GM18502 (cell line): ENCODE measurements around the gene TANK.
"Not testable (repeated sequence)": the region's sequence is repeated elsewhere in the genome, so short reads cannot be mapped to it uniquely, and the experiment has no call there.

ENCODE experiments used
- ATAC-seq: cut with Tn5 transposase; IDR thresholded peaks from one replicate; pipeline ENCODE4 v1.9.1; 2021; ENCODE audit warnings: mild to moderate bottlenecking; ENCODE audit not compliant: unreplicated experiment, poor library complexity

The TANK gene

DNA sequence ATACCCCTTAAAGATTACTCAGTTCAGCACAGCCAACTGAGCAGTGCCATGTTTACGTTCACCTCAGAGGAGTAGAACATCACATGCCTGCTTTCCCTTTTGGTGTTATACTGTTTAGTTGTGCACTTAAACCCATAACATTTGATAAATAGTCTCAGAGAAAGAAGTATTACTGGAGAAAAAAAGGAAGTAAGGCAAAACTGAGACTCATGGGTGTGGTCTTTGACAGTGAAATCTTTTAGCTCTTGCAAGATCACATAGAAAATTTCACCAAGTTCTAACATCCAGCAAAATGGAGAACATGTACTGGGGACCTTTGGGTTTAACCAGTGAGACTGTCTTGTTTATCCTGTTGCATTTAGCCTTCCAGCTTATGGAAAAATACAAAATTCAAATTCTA lies 5.6 kb downstream of the TANK start:
- ATAC-seq = peak; percentile 24

DNA sequence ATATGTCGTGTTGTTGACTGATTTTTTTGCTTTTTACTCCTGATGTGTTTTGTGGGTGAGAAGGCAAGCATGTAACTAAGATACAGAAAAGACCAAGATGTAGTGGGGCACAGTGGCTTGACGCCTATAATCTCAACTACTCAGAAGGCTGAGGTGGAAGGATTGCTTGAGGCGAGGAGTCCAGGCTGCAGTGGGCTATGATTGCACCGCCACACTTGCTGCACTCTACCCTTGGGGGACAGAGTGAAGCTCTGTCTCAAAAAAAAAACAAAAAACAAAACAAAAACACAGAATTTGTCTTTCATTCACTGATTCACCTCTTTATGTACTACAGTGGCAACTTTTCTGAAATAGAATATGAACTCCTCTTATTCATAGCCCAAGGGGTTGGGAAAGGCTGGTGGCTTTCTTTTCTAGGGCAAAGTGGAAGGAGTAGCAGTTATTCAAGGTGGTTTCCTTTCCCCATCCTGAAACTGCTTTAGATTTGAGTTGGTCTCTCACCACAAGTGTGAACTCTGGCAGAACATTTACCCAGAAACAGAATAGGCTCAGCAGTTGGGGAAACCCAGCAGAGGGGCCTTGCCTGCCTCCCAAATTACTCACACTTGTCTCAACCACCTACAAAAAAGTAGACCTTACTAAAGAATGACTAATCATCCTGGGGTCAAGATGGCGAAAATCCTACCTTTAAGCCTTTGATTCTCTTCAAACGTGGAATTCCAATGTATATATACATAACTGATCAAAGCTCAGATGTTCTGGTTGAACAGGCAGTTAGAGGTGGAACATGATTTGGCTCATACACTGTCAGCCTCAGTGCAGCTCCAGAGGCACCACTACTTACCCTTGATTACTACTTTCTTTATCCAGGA lies 6.5 kb downstream of the TANK start:
- peak; percentile 83 for ATAC-seq

- ATAC-seq = no peak
These were observed 9.1 kb downstream of the TANK start for GRCh38 chr2:161169335-161169734.

DNA sequence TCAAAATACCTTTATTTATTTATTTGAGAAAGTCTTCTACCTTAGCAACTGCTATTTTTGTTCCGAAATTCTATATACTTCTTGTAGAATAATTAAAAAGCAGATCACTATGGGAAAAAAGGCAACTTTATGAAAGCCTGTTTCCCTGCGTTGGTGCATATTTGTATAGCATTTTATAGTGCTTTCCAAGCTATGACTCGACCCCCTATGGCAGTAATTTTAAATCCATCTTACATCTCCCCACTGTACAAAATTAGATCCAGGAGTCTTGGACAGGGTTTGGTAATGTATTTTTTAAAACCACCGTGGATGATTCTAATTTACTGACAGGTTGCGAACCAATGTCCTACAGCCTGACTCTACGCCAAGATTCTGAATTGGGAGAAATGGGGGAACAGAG lies 10.1 kb downstream of the TANK start:
- ATAC-seq = no peak

DNA sequence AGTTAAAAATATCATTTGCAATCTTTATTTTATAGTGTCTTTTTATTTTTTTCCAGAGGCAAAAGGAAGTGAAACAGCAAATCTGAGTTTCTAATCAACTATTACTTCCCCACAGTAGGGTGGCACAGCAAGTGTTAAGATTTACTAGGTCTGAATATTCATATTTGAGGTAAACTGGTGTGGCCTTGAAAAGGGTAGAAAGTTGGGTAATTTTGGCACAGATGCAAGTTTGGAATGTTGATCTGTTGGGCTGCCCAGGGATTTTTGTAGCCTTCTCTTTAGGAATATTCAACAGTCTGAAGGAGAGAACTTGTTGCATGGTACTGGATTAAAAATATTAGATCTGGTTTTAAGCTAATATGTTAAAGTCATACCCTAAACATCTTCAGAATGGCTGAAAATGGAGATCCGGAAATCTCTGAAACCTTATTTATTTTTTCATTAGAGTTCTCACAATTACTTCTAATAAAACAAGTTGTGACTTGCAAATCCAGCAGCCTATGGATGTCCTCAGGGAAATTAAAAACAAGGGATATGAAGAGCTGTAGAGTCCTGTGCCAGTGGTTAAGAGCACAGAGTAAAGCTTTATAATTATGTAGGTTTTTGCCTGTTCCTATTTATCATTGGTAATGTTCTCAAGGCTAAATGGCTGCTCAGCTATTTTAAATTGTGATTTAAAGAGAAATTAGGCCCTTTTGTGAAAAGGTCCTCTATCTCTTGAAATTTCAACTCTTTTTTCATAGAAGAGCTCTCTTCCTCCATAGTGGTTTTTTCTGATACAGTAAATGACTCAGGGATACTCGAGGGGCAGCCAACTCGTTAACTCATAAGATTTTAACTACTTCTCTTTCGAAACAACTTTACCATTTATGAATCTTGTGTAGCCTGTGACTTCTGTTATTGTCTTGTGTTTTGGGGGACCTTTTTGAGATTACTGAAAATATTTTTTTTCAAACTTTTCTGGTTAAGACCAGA lies 11.0 kb downstream of the TANK start:
- no peak for ATAC-seq

DNA sequence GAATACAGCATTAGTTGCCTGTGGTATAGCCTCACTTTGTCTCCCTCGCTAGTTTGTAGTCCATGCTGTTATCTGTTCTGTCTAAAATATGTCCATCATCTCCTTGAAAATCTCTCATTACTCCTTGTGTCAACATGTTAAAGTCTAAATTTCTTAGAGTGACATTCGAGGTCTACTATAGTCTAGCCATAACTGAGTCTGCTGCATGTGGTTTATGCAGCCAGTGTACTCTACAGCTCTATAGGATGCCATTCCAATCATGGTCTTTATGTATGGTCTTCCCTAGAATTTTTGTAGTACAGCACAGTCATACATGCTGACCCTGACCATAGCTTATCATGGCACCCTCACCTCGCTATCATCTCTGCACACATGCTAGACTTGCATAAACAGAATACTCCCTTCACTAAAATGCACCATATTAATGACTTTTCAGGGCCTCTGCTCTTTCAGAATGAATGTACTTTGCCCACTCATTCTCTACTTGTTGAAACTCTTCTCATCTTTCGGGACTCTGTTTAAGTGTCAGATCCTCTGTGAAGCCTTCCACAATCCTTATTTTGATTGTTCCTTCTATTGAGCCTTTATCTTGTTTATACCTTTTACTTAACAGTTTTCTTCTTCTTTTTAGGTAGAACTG lies 12.8 kb downstream of the TANK start:
- ATAC-seq = peak; percentile 72

DNA sequence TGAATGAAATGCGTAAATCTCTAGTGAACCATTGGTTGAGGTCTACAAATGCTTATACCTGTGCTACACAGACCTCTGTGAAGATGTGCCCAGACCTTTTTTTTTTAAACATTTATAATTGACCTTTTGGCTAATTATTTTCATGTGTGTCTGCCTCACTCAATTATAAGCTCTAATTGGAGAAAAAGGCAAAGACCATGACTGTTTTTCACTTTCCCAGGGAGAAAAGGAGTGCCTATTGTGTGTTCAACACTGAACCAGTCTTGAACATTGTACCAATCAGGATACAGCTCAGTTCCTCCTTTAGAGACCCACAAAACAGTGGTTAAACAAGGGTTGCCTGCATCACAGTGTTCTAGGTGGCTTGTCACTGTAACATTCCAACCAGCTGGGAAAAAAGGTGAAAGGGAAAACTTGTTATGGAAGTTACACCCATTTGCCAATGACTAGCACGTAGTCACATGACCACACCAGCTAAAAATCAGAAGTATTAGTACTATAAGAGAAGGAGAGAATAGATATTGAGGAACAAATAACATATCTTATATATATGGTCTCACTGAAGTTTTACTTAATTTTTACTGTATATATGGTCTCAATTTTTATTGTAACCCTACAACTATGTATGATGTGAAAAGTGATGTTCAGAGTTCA lies 13.4 kb downstream of the TANK start:
- ATAC-seq = peak; percentile 31

DNA sequence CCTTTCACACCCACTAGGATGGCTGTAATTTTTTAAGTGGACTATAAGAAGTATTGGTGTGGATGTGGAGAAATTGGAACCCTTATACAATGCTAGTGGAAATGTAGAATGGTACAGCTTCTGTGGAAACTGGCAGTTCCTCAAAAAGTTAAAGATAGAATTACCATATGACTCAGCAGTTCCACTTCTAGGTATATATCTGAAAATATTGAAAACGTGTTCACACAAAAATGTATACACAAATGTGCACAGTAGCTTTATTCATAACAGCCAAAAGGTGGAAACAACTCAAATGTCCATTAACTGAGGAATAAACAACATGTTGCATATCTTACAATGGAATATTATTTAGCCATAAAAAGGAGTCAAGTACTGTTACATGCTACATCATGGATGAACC lies 17.7 kb downstream of the TANK start:
- no peak for ATAC-seq

DNA sequence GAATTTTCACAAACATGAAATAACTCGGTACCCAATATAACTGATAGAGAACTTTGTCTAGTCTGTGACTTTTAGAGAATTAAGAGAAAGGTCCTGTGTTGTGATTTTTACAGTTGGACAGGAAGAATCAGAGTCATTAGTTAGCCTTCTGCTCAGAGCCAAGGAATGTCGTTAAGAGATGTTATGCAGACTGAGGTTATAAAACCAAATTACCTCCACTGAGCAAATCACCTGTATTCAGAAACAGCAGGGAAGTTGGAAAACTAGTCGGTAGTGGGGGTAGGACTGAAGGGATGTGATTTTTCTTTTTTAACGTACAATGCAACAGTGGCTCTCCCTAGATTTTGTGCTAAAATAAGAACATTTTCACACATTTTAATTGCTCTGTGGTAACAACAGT lies 18.5 kb downstream of the TANK start:
- ATAC-seq = no peak

DNA sequence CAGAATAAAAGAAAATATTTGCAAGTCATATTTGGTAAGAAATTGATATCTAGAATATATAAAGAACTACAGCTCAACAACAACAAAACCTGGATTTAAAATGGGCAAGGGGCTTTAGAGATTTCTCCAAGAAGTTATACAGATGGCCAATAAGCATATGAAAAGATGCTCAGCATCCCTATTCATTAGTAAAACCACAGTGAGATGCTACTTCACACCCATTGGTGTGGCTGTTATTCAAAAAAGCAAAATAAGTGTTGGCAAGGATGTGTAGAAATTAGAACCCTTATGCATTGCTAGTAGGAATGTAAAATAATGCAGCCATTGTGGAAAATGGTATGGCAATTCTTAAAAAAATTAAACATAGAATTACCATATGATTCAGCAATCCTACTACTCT lies 29.8 kb downstream of the TANK start:
- no peak for ATAC-seq

DNA sequence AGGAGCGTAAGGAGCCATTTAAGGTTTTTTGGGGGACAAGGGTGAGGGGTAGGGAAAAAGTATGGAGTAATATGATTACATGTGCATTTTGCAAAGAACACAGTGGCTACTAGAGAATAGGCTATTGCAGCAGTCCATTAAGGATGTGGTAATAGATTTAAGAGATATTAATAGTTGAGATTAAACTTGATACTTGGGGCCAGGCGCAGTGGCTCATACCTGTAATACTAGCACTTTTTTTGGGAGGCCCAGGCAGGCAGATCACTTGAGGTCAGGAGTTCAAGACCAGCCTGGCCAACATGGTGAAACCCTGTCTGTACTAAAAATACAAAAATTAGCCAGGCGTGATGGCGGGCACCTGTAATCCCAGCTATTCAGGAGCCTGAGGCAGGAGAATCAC lies 35.4 kb downstream of the TANK start:
- not testable (repeated sequence) for ATAC-seq

GRCh38 chr2:161199912-161200701 lies 39.9 kb downstream of the TANK start:
- ATAC-seq = peak; percentile 84

GRCh38 chr2:161204846-161205245 lies 44.6 kb downstream of the TANK start:
- no peak for ATAC-seq

- no peak for ATAC-seq
These were observed 46.3 kb downstream of the TANK start for GRCh38 chr2:161206471-161207032.

DNA sequence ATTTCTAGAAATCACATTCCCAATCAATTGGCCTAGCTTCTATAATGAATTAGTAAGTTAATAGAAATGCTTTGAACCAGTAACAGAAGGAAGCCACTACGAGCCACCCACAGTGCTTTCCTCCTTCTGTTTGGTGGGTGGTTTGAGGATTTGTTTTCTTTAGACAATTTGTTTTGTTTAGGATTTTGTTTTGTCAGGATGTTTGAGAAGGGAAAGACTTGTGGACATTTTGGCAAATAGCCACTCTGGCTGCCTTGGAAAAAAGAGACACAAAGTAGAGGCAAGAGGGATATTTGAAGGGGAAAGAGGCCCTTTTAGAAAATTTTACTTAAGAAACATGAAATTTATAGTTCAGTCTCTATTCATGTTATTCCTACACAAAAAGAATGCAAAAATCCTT lies 47.7 kb downstream of the TANK start:
- ATAC-seq = no peak

DNA sequence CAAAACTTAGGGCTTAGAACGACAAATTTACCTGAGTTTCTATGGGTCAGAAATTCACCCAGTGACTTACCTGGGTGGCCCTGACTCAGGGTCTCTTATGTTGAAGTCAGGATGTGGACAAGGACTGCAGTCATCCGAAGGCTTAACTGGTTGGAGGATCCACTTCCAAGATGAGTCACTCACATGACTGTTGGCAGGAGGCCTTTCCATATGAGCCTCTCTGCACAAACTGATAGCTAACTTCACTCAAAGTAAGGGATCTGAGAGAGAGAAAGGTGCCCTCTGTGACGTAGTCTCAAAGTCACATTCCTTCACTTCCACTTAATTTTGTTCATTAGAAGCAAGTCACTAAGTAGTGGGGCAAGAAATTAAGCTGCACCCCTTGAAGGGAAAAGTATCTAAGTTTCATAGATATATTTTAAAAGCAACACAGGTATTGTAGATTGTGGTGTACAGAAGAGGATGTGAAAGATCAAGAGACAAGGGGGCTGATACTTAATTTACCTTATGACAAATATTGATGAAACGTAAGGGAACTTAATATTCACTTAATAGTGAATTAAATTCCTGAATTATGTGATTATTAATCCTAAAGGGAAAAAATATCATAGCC lies 48.4 kb downstream of the TANK start:
- ATAC-seq = peak; percentile 76

GRCh38 chr2:161209902-161210301 lies 49.7 kb downstream of the TANK start:
- no peak for ATAC-seq

DNA sequence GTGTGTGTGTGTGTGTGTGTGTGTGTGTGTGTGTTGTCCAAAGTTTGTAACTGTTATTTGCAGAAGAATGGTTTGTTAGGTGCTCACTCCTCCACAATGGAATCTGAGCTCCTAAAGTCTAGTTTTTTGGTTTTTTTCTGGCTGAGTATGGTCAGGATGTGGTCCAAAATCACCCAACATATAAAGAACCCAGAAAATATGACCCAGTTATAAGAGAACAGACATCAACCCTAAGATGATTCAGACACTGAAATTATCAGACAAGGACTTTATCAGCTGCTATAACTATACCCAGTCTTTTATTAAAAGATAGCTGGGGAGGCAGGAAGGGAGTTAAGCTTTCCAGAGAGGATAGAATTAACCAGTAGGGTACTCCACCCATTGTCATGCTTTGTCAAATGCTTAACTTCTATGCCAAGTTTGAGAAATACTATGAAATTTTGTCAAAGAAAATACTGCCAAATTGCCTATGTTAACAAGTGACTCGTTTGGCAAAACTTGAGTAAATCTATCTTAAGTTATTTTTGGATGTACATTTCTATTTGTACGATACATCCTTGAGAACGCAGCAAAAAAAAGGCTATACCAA lies 57.5 kb downstream of the TANK start:
- ATAC-seq = no peak
